ENCODE measurements around the gene ZBTB3.

- TF ChIP-seq, protein P1, sequence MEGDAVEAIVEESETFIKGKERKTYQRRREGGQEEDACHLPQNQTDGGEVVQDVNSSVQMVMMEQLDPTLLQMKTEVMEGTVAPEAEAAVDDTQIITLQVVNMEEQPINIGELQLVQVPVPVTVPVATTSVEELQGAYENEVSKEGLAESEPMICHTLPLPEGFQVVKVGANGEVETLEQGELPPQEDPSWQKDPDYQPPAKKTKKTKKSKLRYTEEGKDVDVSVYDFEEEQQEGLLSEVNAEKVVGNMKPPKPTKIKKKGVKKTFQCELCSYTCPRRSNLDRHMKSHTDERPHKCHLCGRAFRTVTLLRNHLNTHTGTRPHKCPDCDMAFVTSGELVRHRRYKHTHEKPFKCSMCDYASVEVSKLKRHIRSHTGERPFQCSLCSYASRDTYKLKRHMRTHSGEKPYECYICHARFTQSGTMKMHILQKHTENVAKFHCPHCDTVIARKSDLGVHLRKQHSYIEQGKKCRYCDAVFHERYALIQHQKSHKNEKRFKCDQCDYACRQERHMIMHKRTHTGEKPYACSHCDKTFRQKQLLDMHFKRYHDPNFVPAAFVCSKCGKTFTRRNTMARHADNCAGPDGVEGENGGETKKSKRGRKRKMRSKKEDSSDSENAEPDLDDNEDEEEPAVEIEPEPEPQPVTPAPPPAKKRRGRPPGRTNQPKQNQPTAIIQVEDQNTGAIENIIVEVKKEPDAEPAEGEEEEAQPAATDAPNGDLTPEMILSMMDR (conservative IDR thresholded peaks at IDR 0.05): peak; percentile 29; the same call in 1 of the 2 replicates
- TF ChIP-seq EZH2 (IDR thresholded peaks at IDR 0.05; ENCODE audit: low read depth): no peak
Observed at GRCh38 chr11:62709247-62710000, 44.5 kb downstream of the ZBTB3 start.
